ENCODE results near the gene WDR90.

- TF ChIP-seq CTCF (IDR thresholded peaks at IDR 0.05) (no peak), POLR2AphosphoS5 (IDR thresholded peaks at IDR 0.05) (no peak), POLR2A (IDR thresholded peaks at IDR 0.05) (no peak)
Observed at GRCh38 chr16:643050-643368, 6.2 kb upstream of the WDR90 start.

Measured in transverse colon (tissue), 4 donors.